Tibial nerve (tissue), 4 donors: Measurements from ENCODE around the gene HMGXB4.

ENCODE experiments used
- CTCF ChIP-seq, 5 experiments: fragments of 200-600 bp in 3 of 5; fragments of 450-650 bp in 2 of 5; sonication (generic) in 3 of 5; IDR thresholded peaks; one replicate each; pipeline ENCODE4 v1.5.1; 2016 to 2019; ENCODE audit warnings: antibody characterized with exemption in 5 of 5, mild to moderate bottlenecking in 3 of 5, moderate library complexity in 2 of 5
- EP300 ChIP-seq, 2 donors: sonication (generic); formaldehyde crosslinking; IDR thresholded peaks; one replicate each; pipeline ENCODE4 v1.6.1; 2017; ENCODE audit warnings: antibody characterized with exemption in 2 of 2, mild to moderate bottlenecking in 1 of 2
- POLR2A ChIP-seq, 2 donors: fragments of 450-650 bp; IDR thresholded peaks; one replicate each; pipeline ENCODE4 v1.6.1; 2017; ENCODE audit warnings: antibody characterized with exemption in 2 of 2, mild to moderate bottlenecking in 2 of 2, moderate library complexity in 2 of 2

- TF ChIP-seq CTCF (IDR thresholded peaks at IDR 0.05) (no peak), POLR2A (IDR thresholded peaks at IDR 0.05) (no peak), EP300 (IDR thresholded peaks at IDR 0.05) (no peak)
Measured at GRCh38 chr22:35310556-35311550, 53.6 kb downstream of the HMGXB4 start.
